Keratinocyte (primary cell): Measurements from ENCODE around the gene HBA2. TPM values are rescaled to one million over a fixed set of nuclear protein-coding genes. Genes with fewer than 3 reads are reported as not detected.

Experiments
- DNase-seq: peaks from one replicate; pipeline ENCODE4 v3.0.0-alpha.2; 2011; ENCODE audit warnings: low read depth, missing footprints, low spot score
- FAIRE-seq: peaks from 2 replicates; lab custom pipeline; 2011; peaks lifted over from hg19 to GRCh38; lab: Jason Lieb, UNC
- H2AFZ ChIP-seq: 2 replicates; pipeline ENCODE4 v1.6.0; 2012; ENCODE audit warnings: low read length, control low read depth, inconsistent platforms; ENCODE audit not compliant: control insufficient read depth
- H3K27ac ChIP-seq: 2 replicates; pipeline ENCODE4 v1.5.1; 2011; ENCODE audit warnings: low read length; ENCODE audit not compliant: control insufficient read depth, insufficient read depth
- H3K27me3 ChIP-seq: 3 replicates; pipeline ENCODE4 v1.6.0; 2011; ENCODE audit warnings: low read length; ENCODE audit not compliant: control insufficient read depth, insufficient read depth; ENCODE audit errors: extremely low read depth
- H3K36me3 ChIP-seq, 2 experiments: 2 replicates in 1 of 2; 3 replicates in 1 of 2; pipeline ENCODE4 v1.5.1; 2011; ENCODE audit warnings: low read length in 2 of 2, mild to moderate bottlenecking in 1 of 2; ENCODE audit not compliant: control insufficient read depth in 2 of 2, insufficient read depth in 2 of 2; ENCODE audit errors: extremely low read depth in 1 of 2
- H3K4me1 ChIP-seq: 3 replicates; pipeline ENCODE4 v1.5.1; 2011; ENCODE audit warnings: low read length; ENCODE audit not compliant: control insufficient read depth, insufficient read depth; ENCODE audit errors: extremely low read depth
- H3K4me2 ChIP-seq: 3 replicates; pipeline ENCODE4 v1.6.0; 2011; ENCODE audit warnings: low read depth, low read length; ENCODE audit not compliant: control insufficient read depth, insufficient read depth; ENCODE audit errors: extremely low read depth
- H3K4me3 ChIP-seq, 3 experiments: fragments of 200-600 bp in 1 of 3; sonication (generic) in 1 of 3; 2 replicates in 2 of 3; 3 replicates in 1 of 3; pipeline ENCODE4 v1.5.1; 2011 to 2016; ENCODE audit warnings: low read length in 3 of 3, mild to moderate bottlenecking in 3 of 3, control low read depth in 2 of 3, inconsistent platforms in 1 of 3, low read depth in 1 of 3, mixed read lengths in 1 of 3, mixed run types in 1 of 3, moderate library complexity in 1 of 3; ENCODE audit not compliant: control insufficient read depth in 2 of 3, insufficient read depth in 2 of 3; ENCODE audit errors: extremely low read depth in 1 of 3
- H3K79me2 ChIP-seq: 2 replicates; pipeline ENCODE4 v1.6.0; 2012; ENCODE audit warnings: low read length; ENCODE audit not compliant: control insufficient read depth, insufficient read depth
- H3K9ac ChIP-seq: 3 replicates; pipeline ENCODE4 v1.6.0; 2011; ENCODE audit warnings: low read length; ENCODE audit not compliant: control insufficient read depth, insufficient read depth; ENCODE audit errors: extremely low read depth
- H3K9me1 ChIP-seq: 3 replicates; pipeline ENCODE4 v1.6.0; 2011; ENCODE audit warnings: low read length; ENCODE audit not compliant: control insufficient read depth, insufficient read depth; ENCODE audit errors: extremely low read depth
- H3K9me3 ChIP-seq: 2 replicates; pipeline ENCODE4 v1.5.1; 2012; ENCODE audit warnings: low read depth, low read length; ENCODE audit not compliant: control insufficient read depth
- H4K20me1 ChIP-seq: 3 replicates; pipeline ENCODE4 v1.6.0; 2011; ENCODE audit warnings: low read length; ENCODE audit not compliant: control insufficient read depth, insufficient read depth; ENCODE audit errors: extremely low read depth
- EZH2 ChIP-seq: IDR thresholded peaks from one replicate; pipeline ENCODE4 v1.6.1; 2012; ENCODE audit warnings: inconsistent platforms, mild to moderate bottlenecking, low read length, moderate library complexity
- dilution Hi-C: fragments of 300-500 bp; cut with MboI; formaldehyde crosslinking; loops from one replicate; pipeline ENCODE4 v1.7.0; 2020; ENCODE audit warnings: low sequenced_read_pairs; ENCODE audit not compliant: extremely low pct_ligation_motif_present
- polyA plus RNA-seq, 5 experiments: library from polyadenylated mRNA; depleted of rRNA in 3 of 5; stranded (reverse) in 3 of 5; stranded (forward) in 1 of 5; unstranded in 1 of 5; fragments of >200 nt; gene quantifications; 1 replicate in 1 of 5; 2 replicates in 3 of 5; 3 replicates in 1 of 5; pipeline versions ENCODE4 v1.2.1 to v1.2.3, GENCODE V29; 2011 to 2012; ENCODE audit warnings: missing spikeins in 2 of 5, low read depth in 1 of 5, low replicate concordance in 1 of 5
- TF ChIP-seq, protein P1 (sequence below), 3 experiments: IDR thresholded peaks in 1 of 3; conservative IDR thresholded peaks in 1 of 3; optimal IDR thresholded peaks in 1 of 3; 2 replicates in 2 of 3; 3 replicates in 1 of 3; pipeline versions ENCODE3 to v1.5.1; 2011; ENCODE audit warnings: low read length in 3 of 3, mild to moderate bottlenecking in 3 of 3, moderate library complexity in 2 of 3, control low read depth in 1 of 3, inconsistent platforms in 1 of 3; ENCODE audit not compliant: insufficient read depth in 2 of 3; ENCODE audit errors: extremely low read depth in 1 of 3

HBA2 gene
- polyA plus RNA-seq, 1 donor (not counting 4 experiments of a cell fraction or from before 2014, with no cell fraction given) = not detected

GRCh38 chr16:165539-166374 is 6.9 kb upstream of the HBA2 start, which contains the start of gene HBM:
Gene HBM, plus strand, starts transcription at chr16:165978. Its CDS starts 20 bp downstream, at chr16:165998.
- TF ChIP-seq, protein P1, sequence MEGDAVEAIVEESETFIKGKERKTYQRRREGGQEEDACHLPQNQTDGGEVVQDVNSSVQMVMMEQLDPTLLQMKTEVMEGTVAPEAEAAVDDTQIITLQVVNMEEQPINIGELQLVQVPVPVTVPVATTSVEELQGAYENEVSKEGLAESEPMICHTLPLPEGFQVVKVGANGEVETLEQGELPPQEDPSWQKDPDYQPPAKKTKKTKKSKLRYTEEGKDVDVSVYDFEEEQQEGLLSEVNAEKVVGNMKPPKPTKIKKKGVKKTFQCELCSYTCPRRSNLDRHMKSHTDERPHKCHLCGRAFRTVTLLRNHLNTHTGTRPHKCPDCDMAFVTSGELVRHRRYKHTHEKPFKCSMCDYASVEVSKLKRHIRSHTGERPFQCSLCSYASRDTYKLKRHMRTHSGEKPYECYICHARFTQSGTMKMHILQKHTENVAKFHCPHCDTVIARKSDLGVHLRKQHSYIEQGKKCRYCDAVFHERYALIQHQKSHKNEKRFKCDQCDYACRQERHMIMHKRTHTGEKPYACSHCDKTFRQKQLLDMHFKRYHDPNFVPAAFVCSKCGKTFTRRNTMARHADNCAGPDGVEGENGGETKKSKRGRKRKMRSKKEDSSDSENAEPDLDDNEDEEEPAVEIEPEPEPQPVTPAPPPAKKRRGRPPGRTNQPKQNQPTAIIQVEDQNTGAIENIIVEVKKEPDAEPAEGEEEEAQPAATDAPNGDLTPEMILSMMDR (optimal IDR thresholded peaks at IDR 0.05 in 1 of 3, IDR thresholded peaks at IDR 0.05 in 1 of 3, conservative IDR thresholded peaks at IDR 0.05 in 1 of 3; ENCODE audit: extremely low read depth in 1 of 3, insufficient read depth in 2 of 3, low read length in 3 of 3) = no peak
- TF ChIP-seq EZH2 = peak; percentile 94
- Histone ChIP-seq H3K9me3 (no peaks in the 10 kb centered on the region), H2AFZ (no peak within 1 kb of the TSS), H3K79me2 (no peaks in the 10 kb centered on the region), H3K4me1 (peaks cover 7% of the 10 kb centered on the region), H4K20me1 (peaks cover 4% of the 10 kb centered on the region), H3K36me3 (no peaks in the 10 kb centered on the region), H3K4me3 (peak within 1 kb of the TSS in 1 of 3 experiments; percentile 20), H3K9ac (no peak within 1 kb of the TSS), H3K27me3 (peaks cover 47% of the 10 kb centered on the region), H3K4me2 (peak within 1 kb of the TSS; percentile 16), H3K27ac (no peak within 1 kb of the TSS), H3K9me1 (no peaks in the 10 kb centered on the region)
- dilution Hi-C loops = no loop called here
- DNase-seq = no peak
- no peak for FAIRE-seq

DNA sequence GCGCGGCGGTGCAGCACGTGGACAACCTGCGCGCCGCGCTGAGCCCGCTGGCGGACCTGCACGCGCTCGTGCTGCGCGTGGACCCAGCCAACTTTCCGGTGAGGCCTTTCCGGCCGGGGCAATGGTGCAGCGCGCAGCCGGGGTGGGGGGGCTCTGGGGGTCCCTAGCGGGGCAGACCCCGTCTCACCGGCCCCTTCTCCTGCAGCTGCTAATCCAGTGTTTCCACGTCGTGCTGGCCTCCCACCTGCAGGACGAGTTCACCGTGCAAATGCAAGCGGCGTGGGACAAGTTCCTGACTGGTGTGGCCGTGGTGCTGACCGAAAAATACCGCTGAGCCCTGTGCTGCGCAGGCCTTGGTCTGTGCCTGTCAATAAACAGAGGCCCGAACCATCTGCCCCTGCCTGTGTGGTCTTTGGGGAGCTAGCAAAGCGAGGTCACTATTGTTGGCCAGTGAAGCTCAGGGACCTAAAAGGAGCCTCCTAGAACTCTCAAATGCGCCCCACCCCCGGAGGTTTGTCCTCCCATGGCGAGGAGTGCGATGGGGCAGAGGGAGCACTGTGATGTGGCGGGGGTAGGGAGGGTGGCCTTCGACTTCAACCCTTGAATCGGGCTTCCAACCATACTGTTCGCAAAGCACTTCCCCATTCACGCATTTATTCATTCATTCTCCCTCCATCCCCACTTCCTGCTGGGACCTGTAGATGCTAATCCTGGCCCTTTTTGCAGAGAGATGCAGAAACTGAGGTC is 6.1 kb upstream of the HBA2 start:
- dilution Hi-C loops = no loop called here
- no peak overlapping the region for H2AFZ ChIP-seq
- no peak overlapping the region for H3K9ac ChIP-seq
- H3K4me1 ChIP-seq = peaks cover 7% of the 10 kb centered on the region
- H3K4me3 ChIP-seq = no peak overlapping the region
- peaks cover 4% of the 10 kb centered on the region for H4K20me1 ChIP-seq
- DNase-seq (no peak), FAIRE-seq (no peak)
- no peaks in the 10 kb centered on the region for H3K79me2 ChIP-seq
- TF ChIP-seq EZH2 = peak; percentile 84
- TF ChIP-seq, protein P1 (optimal IDR thresholded peaks at IDR 0.05 in 1 of 3, IDR thresholded peaks at IDR 0.05 in 1 of 3, conservative IDR thresholded peaks at IDR 0.05 in 1 of 3; ENCODE audit: extremely low read depth in 1 of 3, insufficient read depth in 2 of 3, low read length in 3 of 3) = no peak
- H3K4me2 ChIP-seq = no peak overlapping the region
- H3K9me1 ChIP-seq = no peaks in the 10 kb centered on the region
- H3K27me3 ChIP-seq = peaks cover 46% of the 10 kb centered on the region
- H3K36me3 ChIP-seq = no peaks in the 10 kb centered on the region
- no peak overlapping the region for H3K27ac ChIP-seq
- no peaks in the 10 kb centered on the region for H3K9me3 ChIP-seq
